AG09309 (cell line): ENCODE measurements around the gene DSTN.

Experiments
- DNase-seq: peaks from one replicate; pipeline ENCODE4 v3.0.0-alpha.2; 2010; ENCODE audit warnings: low read depth
- H3K4me3 ChIP-seq: 2 replicates; pipeline ENCODE4 v1.5.1; 2011; ENCODE audit warnings: mild to moderate bottlenecking, low read depth, low read length, moderate library complexity; ENCODE audit not compliant: control insufficient read depth
- TF ChIP-seq, protein P1 (sequence below): IDR thresholded peaks from 2 replicates; pipeline ENCODE4 v1.5.1; 2011; ENCODE audit warnings: mild to moderate bottlenecking, low read depth, low read length, inconsistent platforms; ENCODE audit not compliant: insufficient read depth, control insufficient read depth; ENCODE audit errors: missing control alignments

The DSTN gene

DNA sequence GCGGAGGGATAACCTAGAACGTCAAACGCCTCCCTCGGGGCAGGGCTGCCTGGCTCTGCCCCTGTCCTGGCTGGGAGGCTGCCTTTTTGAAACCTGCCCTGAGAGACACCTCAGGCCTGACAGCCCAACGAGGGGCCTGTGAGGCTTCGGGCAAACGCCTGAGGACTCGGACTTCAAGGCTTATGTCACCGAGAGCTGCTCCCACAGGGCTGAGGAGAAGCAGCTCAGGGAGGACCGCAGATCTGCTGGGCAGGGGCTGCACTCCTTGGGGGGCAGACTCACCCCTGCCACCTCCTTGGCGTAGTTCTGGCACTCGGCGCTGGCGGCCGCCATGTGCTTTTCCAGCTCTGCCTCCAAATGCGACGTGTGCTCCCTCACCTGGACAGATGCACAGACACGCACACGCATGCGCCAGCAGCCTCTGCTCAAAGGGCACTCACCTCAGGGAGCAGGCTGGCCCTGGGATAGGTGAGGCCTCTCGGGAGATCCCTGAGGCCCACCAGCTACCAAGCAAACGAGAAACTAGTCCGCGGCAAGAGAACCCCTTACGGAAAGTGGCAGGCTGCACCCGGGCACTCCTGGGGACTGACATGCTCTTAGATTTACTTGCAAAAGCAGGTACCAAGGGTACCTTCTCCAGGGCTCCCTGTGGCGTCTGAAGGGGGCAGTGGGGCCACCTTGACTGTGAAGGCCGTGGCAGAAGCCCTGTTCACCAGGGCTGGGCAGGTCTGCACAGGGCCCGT is 49.6 kb downstream of the DSTN start:
- no peak for DNase-seq

DNA sequence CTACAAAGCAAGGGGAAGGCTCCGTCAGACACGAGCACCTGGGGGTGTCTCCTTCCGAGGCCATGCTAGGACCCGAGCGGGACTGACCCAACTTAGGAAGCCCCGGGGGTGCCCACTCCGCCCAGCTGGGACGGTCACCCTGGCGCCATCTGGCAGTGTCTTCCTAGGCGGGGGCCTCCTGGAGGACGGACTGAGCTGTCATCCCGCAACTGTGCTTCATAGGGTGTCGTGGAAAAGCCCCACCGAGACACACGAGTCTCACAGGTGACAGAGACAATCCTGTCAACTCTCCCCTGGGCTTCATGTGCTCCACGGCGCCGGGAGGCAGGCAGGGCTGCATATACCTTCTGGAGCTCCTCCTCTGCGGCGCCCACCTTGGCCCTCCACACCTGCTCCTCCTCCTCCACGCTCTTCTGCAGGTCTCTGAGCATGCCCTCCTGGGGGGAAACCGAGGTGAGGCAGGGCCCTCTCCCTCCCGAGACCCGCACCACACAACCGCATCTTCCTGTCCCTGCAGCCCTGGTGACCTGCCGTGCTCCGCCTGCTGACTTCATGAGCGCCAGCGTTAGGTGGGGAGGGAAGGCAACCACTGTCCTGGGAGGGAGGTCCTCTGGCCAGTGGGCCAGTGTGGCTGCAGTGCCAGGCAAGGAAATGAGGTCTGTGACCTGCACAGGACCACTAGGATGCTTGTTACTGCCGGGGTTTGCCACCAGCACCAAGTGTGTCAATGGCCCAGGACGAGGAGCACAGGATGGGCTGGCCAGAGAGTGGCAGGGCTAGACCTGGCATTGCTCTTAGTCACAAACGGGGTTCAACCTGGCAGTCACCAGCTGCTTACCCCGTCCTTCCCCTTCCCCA is 50.7 kb downstream of the DSTN start:
- TF ChIP-seq, protein P1, sequence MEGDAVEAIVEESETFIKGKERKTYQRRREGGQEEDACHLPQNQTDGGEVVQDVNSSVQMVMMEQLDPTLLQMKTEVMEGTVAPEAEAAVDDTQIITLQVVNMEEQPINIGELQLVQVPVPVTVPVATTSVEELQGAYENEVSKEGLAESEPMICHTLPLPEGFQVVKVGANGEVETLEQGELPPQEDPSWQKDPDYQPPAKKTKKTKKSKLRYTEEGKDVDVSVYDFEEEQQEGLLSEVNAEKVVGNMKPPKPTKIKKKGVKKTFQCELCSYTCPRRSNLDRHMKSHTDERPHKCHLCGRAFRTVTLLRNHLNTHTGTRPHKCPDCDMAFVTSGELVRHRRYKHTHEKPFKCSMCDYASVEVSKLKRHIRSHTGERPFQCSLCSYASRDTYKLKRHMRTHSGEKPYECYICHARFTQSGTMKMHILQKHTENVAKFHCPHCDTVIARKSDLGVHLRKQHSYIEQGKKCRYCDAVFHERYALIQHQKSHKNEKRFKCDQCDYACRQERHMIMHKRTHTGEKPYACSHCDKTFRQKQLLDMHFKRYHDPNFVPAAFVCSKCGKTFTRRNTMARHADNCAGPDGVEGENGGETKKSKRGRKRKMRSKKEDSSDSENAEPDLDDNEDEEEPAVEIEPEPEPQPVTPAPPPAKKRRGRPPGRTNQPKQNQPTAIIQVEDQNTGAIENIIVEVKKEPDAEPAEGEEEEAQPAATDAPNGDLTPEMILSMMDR = no peak
- no peak for DNase-seq
- no peak overlapping the region for H3K4me3 ChIP-seq

More for the DNA sequence above, 49.6 kb downstream of the DSTN start:
- TF ChIP-seq, protein P1 = no peak
- H3K4me3 ChIP-seq = no peak overlapping the region

DNA sequence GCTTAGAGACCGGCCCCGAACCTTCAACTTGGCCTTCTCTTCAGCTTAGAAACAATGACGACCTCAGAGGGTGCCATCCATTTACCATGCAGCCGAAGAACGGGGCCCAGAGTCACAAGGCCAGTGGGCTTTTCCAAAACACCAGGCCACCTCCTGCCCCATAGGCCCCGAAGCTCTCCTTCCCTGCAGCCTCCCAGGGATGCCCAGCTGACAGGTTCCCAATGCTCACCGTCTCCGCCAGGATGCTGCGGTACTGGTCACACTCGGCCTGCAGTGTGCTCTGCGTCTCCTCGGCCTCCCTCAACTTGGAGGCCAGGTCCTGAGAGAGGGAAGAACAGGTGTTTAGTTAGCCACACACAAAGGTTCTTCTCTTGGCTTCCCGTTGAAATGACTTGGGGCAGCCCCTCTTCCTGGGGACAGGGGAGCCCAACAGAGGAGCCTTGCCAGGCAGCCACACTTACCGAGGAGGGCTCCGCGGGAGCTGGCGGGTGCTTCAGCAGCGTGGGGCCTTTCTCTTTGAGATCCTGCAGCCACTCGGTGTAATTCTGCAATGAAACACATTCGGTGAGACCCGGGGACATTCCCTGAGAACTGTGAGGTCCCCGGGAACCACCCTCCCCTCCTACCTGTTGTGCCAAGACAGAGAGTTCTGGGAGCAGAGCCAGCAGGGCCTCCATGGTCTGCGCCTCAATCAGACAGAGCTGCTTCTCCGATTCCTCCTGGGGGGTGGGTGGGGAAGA is 51.5 kb downstream of the DSTN start:
- TF ChIP-seq, protein P1 = no peak

GRCh38 chr20:17622086-17622850 is 52.4 kb downstream of the DSTN start:
- DNase-seq = no peak
- no peak overlapping the region for H3K4me3 ChIP-seq
- TF ChIP-seq, protein P1 = no peak

More for the DNA sequence above, 51.5 kb downstream of the DSTN start:
- DNase-seq = no peak
- H3K4me3 ChIP-seq = no peak overlapping the region

DNA sequence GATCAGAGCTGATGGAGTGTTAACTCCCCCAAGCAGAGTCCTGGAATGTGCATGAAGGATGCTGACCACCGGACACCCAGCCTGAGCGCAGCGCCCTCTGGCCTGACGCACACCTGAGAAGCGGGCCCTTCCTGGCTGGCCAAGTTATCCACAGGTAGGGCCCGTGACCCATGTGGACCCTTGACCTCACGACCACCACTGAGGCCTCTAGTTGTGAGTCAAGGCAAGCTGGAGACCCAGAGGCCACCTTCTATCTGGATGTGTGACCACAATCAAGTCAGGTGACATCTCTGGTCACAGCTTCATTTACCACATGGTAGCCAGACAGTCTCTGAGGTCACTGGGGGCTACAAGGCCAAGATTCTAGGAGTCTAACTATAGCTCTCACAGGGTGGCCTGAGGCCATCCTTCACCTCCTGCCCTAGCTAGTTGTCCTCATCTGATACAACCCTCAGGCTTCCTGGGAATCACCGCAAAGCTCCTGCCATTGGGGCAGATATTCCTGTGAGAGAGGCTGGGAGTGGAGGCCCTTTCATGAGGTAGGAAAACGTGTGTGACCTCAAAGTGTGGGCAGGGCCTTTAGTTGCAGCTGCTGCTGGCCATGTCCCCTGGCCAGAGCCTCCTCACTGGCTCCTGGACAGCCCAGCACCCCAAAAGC is 53.1 kb downstream of the DSTN start:
- H3K4me3 ChIP-seq = no peak overlapping the region
- TF ChIP-seq, protein P1 = no peak
- no peak for DNase-seq
